ENCODE data around the gene LSM7.

Gene LSM7

DNA sequence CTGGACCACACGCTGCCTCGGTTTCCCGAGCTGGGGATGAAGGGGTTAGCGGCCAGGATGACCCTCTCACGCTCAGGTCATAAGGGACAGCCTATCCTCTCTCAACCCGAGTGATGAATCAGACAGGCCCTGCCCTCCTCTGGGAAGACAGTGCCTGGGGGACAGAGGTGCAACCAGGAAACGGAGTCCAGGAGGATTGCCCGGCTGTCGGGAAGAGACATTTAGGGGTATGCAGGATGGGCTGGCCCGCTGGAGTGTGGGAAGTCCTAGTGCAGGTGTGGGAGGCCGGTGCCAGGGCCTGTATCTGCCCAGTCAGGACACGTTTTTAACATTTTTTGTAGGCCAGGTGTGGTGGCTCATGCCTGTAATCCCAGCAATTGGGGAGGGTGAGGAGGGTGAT, 8.3 kb downstream of the LSM7 start:
- no peak for DNase-seq

DNA sequence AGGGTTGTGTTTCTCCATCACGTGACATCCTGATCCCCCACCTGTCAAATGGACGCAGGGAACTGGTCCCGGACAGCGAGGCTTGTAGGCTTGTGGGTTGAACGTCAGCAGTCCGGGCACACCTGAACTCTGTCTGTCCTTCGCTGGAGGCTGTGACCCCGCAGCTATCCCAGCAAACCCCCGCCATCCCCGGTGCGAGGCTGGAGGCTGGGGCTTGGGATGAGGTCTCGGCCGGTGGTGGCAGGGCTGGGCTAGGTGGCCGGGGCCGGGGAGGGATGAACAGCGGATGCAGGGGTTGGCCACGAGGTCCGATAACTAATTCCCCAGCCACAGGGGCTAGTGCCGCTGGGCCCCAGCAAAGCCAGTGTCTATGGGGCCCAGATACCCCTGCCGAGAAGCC, 8.8 kb downstream of the LSM7 start:
- DNase-seq = no peak

GRCh38 chr19:2318923-2319322, 9.5 kb downstream of the LSM7 start:
- no peak for DNase-seq

DNA sequence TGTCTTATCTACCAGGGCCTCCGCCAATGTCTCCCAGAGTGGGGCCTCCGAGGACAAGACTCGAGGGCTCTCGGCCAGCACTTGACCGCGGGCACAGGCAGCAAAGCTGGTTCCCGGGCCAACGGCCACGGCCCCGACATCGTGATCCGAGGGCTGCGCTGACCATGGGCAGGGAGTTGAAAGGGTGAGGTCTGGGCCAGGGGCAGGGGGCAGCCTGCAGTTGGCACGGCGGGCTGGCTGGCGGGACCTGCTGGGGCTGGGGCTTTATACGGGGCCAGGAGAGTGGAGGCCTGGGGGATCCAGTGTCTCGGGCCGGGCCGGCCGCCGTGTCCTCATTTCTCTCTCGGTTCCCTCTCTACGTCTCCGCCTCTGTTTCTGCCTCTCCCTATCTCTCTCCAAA, 10.6 kb downstream of the LSM7 start:
- DNase-seq = no peak

DNA sequence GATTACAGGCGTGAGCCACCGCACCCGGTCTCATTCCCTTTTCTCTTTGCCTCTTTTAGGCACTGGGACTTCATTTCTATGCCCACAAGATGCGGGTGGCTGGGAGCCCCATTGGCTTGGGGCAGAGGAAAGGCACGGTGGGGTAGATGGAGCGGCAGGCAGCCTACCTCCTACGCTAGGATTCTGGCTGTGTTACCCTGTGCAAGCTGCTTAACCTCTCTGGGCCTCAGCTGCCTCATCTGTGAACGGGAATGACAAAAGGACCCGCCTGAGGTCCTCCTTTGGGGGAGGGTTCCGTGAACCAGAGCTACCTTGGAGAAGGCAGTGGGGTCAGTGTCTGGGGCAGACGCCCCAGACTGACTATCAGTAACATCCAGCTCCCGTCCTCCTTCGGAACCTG, 11.1 kb downstream of the LSM7 start:
- DNase-seq = no peak

DNA sequence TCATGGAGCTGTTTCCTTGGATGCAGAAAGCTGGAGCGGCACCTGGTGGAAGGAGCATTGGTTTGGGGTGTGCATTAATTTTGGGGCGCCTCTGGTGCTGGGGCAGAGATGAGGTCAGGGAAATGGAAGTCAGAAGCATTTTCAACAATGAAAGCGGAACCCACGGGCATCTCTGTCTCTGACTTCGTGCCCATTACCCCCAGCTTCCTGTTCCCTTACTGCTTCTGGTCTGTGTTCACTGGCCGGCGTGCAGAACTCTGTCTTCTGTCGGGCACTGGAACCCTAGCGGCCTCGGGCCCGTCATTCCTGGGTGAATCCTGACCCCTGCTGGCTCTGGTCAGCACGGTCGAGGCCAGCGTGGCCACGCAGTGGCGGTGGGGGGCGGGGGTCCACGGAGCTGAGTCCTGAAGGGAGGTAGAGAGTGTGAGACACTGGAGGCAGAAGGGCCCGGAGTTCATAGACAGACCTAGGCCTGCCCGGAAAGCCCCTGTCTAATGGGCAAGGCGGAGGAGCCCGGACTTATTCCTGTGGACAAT, 12.5 kb downstream of the LSM7 start:
- DNase-seq = no peak

- DNase-seq = no peak
Observed at GRCh38 chr19:2315121-2315817, 13.1 kb downstream of the LSM7 start.

DNA sequence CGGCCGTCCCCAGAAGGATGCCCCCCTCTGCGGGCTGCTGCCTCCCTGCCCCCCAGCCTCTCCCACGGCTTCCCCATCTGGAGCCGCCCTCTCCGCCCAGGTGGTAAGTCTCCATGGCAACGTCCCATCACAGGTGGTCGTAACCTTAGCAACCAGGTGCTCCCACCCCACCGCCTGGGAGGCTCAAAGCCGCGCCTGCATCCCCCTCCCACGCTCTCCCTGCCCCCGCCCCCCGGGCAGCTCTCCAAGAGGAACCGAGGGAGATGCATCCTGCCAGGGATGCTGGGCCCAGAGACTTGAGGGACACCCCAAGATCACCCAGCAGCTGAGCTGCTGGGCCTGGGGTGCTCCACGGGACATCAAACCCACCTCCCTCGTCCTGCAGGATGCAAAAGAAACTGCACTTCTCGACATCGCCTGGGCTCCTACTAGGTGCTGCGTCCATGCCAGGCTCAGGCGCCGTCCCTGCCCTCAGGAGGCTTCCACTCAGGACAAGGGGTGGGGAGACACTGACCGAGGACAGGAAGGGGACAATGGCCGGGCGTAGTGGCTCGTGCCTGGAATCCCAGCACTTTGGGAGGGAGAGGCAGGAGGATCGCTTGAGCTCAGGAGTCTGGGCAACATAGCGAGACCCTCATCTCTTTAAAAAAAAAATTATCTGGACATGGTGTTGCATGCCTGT, 15.4 kb downstream of the LSM7 start:
- DNase-seq = no peak

DNA sequence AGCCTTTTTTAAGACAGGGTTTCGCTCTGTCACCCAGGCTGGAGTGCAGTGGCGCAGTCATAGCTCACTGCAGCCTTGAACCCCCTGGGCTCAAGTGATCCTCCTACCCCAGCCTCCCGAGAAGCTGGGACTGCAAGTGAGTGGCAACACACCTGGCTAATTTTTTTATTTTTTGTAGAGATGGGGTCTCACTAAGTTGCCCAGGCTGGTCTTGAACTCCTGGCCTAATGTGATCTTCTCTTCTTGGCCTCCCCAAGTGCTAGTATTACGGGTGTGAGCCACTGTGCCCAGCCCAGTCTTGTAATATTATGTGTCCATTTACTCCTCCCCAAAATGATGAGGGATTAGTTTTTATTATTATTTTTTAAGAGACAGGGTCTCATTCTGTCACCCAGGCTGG, 17.3 kb downstream of the LSM7 start:
- no peak for DNase-seq

DNA sequence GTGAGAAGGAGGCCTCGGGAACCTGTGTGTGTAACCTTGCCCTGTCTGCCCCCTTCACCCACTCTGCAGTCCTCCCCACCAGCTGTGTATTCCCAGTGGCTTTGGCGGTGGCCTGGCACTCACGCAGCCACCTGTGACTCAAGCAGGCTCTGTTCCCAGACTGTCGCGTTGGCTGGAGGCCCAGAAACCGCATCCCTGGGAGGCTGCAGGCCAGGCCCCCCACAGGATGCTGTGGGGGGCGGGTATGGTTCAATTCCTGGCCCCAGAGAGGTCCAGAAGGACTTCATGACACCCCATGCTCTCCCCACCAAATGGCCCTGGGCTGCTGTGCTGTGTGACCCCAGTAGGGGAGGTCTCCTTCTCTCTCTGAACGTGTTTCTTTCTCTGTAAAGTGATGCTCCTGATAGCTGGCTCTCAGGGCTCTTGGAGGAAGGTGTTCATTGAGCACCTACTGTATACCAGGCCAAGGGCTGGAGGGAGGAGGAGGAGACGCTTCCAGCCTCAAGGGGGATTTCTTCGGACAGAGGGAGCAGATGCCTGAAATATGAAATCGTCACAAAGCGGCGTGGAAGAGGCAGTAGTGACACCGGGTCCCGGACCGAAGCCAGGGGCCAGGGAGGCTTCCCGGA, 18.5 kb downstream of the LSM7 start:
- DNase-seq = no peak

DNA sequence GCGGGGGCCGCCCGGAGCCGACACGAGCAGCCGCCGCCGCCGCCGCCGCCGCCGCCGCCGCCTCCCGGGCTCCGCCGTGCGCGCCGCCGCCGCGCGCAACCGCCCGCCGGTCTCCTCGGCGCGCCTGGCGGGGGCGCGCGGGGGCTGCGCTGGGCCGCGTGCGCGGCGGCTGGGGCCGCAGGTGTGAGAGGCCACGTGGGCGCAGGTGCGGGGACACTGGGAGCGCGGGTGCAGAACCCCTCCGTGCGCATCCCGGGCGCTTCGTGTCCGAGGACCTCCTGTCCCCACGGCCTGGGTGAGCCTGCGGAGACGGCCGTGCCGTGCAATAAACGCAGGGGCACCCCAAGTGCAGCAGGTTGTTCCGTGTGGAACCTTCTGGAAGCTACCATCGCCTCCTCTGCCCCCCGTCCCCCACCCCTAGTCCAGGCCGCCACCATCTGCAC, 20.3 kb downstream of the LSM7 start, which contains the start of gene LINGO3:
Gene LINGO3 (minus strand): TSS at position 41 of the 443 bp plus-strand sequence. CDS start 16,378 bp downstream, outside the sequence.
- DNase-seq = peak; percentile 6

DNA sequence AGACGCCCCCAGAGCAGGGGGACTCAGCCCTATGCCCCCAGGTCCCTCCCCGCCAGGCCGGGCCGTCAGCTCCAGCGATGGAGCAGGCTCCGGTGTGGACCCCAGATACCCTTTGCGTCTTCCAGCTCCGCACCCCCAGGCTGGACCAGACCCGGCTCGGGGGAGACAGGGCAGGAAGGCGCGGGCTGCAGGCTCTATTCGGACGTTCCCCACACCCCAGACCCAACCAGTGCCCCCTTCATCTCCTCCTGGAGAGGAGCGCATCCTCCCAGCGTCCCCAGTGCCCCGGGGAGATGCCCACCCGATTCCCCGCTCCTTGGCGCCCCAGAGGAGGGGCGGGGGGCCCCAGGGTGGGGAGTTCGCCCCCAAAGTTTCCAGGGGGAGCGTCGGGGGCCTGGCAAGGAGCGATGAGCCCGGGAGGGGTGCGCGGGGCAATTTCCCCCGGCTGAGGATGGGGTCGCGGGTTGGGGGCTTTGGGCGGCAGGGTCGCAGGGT, 20.8 kb downstream of the LSM7 start:
- DNase-seq = no peak

DNA sequence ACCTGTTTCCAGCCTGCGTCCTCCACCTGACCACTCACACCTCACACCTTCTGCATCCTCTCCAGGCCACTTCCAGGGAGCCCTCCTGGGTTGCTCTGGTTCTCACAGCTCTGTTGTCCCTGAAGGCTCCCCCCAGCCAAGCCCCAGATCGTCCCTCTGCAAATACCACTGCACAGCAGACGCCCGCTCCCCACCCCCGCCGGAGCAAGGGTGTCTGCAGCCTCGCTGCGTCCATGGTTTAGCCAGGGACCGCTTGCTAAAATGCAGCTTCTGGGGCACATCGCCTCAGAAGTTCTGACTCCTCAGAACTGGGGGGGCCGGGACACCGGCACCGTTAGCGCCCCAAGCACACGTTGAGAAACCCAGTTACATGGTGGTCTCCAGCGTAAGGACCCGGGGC, 21.4 kb downstream of the LSM7 start:
- DNase-seq = no peak

GRCh38 chr19:2306281-2306806, 22.0 kb downstream of the LSM7 start:
- DNase-seq = no peak

- DNase-seq = no peak
Observed at GRCh38 chr19:2305452-2306280, 22.7 kb downstream of the LSM7 start.

- DNase-seq = no peak
Observed at GRCh38 chr19:2303211-2303798, 25.1 kb downstream of the LSM7 start.

DNA sequence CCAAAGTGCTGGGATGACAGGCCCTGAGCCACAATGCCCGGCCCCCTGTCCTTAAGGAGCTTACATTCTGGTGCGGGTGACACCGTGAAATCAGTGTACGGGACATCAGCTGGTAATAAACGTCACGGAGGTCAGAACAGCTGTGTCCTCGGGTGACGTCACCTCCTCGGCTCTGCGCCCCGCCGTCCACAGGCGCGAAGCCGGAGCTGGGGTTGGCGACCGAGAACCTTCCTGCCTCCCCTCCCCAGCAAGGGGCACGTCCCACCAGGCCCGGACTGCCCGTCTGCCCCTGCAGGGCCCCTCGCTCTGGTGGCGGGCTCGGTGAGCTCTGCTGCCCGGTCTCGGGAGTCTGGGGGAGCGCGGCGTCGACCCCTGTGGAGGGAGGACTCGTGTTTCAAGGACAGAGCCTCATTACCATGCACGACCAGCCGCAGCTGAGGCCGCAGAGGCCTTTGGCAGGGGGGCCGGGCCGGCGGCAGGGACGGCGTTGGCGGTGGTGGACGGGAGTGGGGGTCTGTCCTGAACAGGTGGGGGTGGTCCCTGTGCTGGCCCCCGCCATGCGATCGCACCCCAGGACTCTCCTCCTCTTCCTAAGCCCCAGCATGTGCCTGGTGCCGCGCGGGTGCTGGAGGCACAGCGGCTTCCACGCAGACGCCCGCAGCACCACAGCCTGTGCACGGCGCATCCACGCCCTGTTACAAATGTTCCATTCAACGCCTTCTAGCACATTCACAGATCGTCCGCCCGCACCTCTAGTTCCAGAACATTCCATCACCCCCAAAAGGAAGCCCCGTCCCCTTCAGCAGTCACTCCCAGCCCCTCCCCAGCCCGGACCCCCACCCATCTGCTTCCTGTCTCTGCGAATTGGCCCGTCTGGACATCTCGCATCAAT, 25.8 kb downstream of the LSM7 start:
- no peak for DNase-seq

DNA sequence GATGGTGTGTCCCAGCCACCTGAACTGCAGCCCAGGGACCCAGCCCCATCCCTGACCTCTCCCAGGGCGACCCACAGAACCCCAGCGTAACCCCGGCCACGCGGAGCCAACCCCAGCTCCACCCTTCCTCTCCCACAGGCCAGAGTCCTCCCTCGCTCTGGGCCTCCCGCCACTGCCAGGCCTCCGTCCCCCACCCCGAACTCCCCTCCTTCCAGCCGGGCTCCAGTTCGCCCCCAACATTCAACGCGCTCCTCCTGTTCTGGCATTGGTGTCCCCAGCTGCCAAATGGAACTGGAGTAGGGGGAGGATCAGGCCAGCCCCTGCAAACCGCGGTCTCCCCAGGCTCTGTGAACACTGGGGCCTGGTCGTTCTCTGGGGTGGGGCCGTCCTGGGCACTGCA, 27.9 kb downstream of the LSM7 start:
- DNase-seq = no peak

- DNase-seq = no peak
Observed at GRCh38 chr19:2296141-2296540, 32.2 kb downstream of the LSM7 start.

GRCh38 chr19:2294687-2295335, 33.6 kb downstream of the LSM7 start:
- no peak for DNase-seq
